Left colon (tissue), 2 donors: ENCODE results near the gene COX6A1. TPM values are rescaled to one million over a fixed set of nuclear protein-coding genes. Genes with fewer than 3 reads are reported as not detected.
A peak's percentile ranks its signal among the peaks of the same experiment; 100 is the strongest.

ENCODE experiments used
- ATAC-seq: fragments of 200-7000 bp; cut with Tn5 transposase; one replicate; pipeline ENCODE4 v1.9.1; 2020; ENCODE audit warnings: mild to moderate bottlenecking, moderate library complexity
- DNase-seq, 2 donors: peaks; one replicate each; pipeline ENCODE4 v3.0.0-alpha.2; 2020
- intact Hi-C, 2 donors: fragments of 100-400 bp; cut with DNase I in 1 of 2; cut with micrococcal nuclease in 1 of 2; formaldehyde crosslinking; loops; one replicate each; pipeline versions ENCODE4 v1.11.2 to v1.14.0; 2022; cut with DNase I, micrococcal nuclease
- long read RNA-seq: library from polyadenylated mRNA; unstranded; transcript quantifications from one replicate; pipeline ENCODE4 v2.0.0, GENCODE V29; 2021
- total RNA-seq, 2 donors: library from RNA; stranded (reverse); fragmentation: NEBNext Ultra II Directional; extraction: Animal tissue kit (Norgen Biotek cat#: 25700); gene quantifications; one replicate each; pipeline ENCODE4 v1.2.1, GENCODE V29; 2021
- donor health status: DM: no; HTN: no; CAD: no.
- donor health status: DM: yes; HTN: yes; CAD: no.

COX6A1 gene
- total RNA-seq, result 1,000 to 10,000 TPM in 1 of 2 donors, 100 to 1,000 TPM in 1; 936 to 1,140 TPM
- long read RNA-seq, transcript COX6A1-201 (3 exons, 572 nt), result major isoform, 432 of 436 reads
- long read RNA-seq, partial matches to known transcripts, result 2 of 436 reads
- long read RNA-seq, other reads (novel, unspliced or antisense), result 0 of 436 reads

DNA sequence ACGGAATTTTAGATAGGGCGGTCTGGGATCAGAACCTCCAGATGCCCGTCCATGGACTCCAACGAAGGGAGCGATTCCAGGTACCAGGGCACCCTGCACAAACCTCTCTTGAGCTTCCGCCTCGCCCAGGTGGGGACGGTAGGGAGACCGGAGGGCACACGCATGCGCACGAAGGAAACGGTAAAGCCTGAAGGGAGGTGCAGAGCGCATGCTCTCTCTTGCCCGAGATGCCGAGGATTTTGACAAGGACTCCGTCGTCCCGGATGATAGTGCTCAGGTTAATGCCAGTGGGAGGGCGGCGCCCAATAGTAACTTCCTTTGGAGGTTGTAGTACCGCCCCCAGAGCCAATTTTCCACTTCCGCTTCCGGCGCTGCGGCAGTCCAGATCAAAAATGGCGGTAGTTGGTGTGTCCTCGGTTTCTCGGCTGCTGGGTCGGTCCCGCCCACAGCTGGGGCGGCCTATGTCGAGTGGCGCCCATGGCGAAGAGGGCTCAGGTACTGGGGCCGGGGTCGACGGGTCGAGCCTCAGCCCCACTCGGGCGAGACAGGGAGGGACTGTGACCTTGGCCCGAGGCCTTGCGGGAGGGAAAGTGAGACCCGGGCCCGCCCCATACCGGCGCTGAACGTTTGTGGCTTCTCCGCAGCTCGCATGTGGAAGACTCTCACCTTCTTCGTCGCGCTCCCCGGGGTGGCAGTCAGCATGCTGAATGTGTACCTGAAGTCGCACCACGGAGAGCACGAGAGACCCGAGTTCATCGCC, at the start of gene COX6A1:
TSS of gene COX6A1 (plus strand) at position 379 of the 760 bp plus-strand sequence. CDS start at position 393, 14 bp downstream.
- DNase-seq (peak; percentile 97 to 99), ATAC-seq (peak; percentile 95)
- intact Hi-C loops, result no loop called here

DNA sequence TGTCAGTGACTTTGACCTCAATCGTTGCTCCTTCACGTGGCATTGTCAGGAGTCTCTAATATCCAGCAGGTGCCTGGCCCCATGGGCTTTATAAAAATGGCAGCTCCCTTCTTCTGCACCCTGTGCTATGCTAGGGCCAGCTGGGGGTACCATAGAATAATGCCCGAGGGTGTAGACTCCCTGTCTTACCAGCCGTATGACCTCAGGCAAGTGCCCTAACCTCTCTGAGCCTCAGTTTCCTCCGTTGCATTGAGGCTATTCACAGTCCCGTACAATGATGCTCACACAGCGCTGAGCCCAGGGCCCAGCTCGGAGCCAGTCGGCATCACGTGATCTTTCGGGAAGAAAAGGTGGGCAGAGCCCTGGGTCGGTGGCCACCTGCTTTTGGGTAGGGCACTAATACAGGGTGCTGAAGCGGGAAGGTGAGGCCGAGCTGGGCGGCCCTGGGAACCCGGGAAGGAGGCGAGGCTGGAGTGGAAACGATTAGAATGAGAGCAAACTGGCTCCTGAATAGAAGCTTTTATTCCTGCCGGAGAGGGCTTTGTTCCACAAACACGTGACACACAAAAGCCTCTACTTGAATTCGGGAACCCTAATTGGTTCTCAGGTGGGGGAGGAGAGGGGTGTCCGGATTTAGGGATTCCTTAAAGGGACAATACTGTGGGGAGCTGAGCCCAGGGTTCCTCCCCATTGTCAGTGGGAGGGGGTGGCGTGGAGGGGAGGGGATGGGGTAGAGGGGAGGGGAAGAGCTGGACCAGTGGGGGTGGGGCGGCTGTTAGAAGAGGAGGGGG, 49.0 kb upstream of the COX6A1 start:
- ATAC-seq (peak; percentile 59), DNase-seq (no peak)
- intact Hi-C loops, result no loop called here

DNA sequence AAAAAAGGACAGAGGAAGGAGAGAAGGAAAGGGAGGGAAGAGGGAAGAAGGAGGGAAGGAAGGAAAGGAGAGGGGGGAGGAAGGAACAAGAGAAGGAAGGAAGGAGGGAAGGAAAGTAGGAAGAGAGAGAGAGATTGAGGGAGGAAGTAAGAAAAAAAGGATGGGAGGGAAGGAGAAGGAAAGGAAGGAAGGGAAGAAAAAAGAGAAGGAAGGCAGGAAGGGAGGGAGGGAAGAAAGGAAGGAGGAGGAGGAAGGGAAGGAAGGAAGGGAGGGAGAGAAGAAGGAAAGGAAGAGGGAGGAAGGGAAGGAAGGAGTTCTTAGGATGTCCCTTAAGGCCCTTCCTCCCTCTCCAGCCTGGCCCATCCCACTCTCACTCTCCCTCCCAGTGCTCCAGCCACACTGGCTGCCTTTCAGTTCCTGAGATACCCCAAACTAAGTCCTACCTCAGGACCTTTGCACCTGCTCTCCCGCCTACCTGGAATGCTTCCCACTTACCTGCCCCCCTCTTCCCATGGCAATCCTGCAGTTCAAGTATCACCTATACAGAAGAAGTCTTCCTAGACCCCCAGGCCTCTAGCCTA, 47.3 kb upstream of the COX6A1 start:
- intact Hi-C loops, result no loop called here
- ATAC-seq (no peak), DNase-seq (no peak)

DNA sequence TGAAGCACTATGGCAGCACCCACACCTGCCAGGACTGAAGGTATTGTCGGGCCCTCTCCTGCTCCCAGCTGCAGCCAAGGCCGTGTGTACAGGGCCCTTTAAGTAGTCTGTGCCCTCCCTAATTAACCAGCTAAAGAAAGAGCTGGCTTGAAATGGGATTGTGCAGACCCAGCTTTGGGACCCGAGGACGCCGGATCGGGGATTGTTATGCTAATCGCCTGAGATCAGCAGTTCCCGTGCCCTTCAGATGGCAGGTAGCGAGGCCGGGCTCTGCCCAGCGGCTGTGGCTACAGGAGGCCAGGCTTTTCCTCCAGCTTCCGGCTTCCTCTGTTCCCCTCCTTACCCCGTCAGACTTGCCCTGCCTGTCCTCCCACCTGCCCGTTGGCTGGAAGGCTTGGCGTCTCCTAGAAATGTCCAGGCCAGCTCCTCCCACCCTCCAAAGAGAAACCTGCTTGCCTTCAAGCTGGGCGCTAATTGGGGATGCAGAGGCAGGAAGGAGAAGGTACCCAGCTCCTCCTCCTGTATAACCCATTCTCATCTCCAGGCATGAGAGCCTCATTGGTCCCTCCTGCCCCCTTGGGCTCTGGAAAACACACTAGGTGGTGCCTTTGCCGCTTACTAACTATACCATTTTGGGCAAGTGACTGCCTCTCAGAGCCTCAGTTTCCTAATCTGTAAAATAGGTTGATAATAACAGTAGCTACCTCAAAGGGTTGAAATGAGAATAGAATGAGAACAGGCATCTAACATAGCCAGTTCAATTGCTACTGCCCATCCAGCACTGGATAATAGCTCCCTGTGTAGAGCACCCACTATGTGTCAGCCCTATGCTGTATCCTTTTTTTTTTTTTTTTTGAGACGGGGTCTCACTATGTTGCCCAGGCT, 43.2 kb upstream of the COX6A1 start:
- intact Hi-C loops, result no loop called here
- ATAC-seq, result peak; percentile 98
- DNase-seq, result peak; percentile 66 to 80

DNA sequence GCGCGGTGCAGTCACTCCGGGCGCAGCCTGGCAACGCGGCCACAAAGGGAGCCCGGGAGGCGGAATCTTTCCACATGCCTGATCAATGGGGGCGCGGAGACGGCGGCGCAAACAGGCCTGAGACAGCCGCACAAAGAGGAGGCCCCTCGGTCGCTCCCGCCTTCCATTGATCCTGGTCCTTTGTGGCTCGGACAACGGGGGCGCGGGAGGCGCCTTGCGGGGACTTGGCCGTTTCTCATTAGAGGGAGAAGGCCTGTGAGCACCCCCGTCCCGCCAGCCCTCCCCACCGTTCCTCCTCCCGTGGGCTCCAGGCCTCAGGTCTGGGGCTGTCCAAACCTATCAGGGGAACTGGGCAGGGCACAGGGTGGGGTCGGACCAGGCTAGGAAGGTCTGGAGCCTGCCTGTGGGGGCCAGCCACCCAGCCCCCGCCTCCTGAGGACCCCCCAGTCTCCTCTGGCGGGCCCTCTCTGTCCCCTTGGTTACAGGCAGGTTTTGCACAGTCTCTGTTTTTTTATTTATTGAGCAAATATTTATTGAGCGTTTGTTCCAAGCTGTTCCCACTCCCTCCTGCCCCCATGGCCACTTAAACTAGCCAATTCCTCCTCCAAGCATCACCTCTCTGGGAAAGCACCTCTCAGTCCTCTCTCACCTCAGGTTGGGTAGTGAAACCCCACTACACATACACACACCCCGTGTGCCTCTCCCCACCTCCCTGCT, 39.9 kb upstream of the COX6A1 start:
- no peak for DNase-seq
- intact Hi-C loops, result no loop called here
- ATAC-seq, result no peak

DNA sequence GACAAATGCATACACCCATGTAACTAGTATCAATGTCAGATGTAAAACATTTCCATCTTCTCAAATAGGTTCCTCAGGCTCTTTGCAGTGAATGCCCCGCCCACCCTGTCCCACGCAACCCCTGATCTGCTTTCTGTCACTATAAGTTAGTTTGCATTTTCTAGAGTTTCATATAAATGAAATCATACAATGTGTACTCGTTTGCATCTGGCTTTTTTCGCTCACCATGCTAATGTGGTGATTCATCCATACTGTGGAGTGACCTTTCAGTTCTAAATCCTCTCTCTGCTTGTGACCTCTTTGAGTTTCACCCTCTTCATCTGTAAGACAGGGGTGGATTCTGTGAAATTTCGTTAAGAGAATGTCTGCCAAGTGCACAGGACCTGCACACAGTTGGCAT, 38.4 kb upstream of the COX6A1 start:
- intact Hi-C loops, result no loop called here
- ATAC-seq (no peak), DNase-seq (no peak)

DNA sequence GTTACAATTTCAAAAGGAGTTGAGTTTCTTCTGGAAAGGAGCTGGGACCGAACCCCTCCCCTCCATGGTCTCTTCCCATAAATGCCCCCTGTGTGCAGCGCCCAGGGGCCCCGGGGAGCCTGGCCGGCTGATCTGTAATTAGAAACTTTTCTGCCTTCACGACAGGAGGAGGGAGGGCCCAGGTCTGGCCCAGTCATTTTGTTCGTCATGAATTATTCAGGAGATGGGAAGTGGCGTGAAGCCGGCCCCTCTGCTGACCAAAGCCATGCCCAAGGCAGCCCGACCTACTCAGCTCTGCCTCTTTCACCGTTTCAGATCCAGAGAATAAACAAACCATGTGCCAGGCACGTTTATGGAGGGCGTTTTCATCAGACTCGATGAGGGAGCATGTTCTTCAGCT, 35.7 kb upstream of the COX6A1 start:
- intact Hi-C loops, result no loop called here
- ATAC-seq (no peak), DNase-seq (no peak)

DNA sequence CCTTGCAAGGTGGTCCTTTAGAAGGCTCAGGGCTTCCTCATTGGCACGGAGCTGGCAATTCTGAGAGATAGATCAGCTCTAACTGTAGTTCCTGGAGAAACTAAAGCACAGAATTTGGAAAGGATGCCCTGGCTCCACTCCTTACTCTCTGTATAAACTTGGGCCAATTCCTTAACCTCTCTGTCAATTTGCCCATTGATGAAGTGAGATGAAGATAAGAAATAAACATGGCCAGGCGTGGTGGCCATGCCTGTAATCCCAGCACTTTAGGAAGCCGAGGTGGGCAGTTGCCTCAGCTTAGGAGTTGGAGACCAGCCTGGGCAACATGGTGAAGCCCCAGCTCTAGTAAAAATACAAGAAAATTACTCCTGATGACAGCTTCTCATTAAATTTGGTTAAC, 34.0 kb upstream of the COX6A1 start:
- intact Hi-C loops, result no loop called here
- ATAC-seq (no peak), DNase-seq (no peak)

DNA sequence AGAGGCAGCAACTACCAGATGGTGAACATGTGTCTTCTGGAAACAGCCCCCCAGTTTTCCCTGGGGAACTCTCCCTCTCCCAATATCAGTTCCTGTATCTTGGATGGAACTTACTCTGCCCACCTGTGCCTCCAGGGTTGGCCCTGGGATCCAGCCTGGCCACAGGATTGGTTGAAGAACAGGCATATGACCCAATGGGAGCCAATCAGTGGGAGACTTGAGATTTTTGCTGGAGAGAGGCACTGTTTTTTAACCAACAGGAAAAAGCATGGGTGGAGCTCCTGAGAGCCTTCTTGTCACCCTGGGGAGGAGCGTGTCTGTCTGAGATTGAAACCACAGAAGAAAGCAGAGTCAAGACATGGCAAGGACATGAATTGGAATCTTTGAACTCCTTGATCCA, 33.6 kb upstream of the COX6A1 start:
- intact Hi-C loops, result no loop called here
- ATAC-seq (no peak), DNase-seq (no peak)

DNA sequence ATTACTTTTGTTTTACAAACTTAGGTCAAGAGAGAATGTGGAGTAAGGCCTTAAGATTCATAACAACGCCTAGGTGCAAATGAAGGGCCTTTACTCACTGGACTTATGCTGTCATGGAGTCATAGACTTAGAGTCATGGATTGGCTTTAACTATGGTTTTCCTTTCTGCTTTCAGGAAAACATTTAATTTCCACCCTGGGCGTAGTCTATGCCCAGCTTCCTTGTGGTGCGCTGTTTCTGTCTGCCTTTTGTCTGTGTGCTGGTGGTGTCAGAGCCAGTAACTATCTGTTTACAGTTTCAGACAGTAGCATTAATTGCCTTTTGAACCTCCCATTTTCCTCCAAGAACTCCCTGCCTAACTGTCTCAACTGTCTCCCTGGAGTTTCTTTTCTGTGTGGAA, 31.8 kb upstream of the COX6A1 start:
- DNase-seq, result no peak
- intact Hi-C loops, result no loop called here
- ATAC-seq, result peak; percentile 95

DNA sequence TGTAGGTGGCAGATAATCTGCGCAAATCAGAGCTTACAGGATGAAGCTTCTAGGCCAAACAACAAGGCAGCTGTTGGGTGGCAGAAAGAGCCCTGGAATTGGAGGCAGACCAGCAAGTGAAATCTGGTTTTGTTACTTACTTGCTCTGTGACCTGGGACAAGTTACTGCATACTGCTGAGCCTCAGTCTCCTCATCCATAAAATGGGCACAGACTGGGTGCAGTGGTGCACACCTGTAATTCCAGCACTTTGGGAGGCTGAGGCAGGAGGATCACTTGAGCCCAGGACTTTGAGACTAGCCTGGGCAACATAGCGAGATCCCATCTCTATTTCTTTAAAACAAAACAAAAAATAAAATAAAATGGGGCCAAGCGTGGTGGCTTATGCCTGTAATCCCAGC, 31.4 kb upstream of the COX6A1 start:
- DNase-seq (no peak), ATAC-seq (peak; percentile 12)
- intact Hi-C loops, result no loop called here

DNA sequence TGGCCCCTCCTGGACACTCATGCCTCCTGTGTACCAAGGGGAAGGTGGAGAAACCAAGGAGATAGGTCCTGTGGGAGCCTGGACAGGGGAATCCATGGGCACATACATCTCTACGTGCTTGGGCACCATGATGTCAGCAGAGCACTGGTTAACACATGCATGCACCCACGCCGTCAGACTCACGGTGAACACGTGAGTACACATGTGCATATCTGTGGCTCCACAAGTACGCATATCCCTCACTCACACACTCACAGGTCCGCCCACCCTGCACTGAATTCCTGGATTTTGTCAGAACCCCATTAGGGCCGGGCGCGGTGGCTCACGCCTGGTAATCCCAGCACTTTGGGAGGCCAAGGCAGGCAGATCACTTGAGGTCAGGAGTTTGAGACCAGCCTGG, 29.1 kb upstream of the COX6A1 start:
- DNase-seq, result no peak
- ATAC-seq, result no peak
- intact Hi-C loops, result no loop called here

DNA sequence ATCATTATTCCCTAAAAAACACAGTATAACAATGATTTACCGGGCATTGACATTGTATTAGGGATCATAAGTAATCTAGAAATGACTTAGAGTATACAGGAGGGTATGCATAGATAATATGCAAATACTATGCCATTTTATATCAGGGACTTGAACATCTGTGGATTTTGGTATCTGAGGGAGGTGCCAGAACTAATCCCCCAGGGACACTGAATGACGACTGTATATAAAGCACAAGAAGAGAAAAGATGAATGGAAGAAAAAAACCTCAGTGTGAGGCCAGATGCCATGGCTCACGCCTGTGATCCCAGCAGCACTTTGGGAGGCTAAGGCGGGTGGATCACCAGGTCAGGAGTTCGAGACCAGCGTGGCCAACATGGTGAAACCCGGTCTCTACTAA, 25.5 kb upstream of the COX6A1 start:
- DNase-seq (no peak), ATAC-seq (no peak)
- intact Hi-C loops, result no loop called here

DNA sequence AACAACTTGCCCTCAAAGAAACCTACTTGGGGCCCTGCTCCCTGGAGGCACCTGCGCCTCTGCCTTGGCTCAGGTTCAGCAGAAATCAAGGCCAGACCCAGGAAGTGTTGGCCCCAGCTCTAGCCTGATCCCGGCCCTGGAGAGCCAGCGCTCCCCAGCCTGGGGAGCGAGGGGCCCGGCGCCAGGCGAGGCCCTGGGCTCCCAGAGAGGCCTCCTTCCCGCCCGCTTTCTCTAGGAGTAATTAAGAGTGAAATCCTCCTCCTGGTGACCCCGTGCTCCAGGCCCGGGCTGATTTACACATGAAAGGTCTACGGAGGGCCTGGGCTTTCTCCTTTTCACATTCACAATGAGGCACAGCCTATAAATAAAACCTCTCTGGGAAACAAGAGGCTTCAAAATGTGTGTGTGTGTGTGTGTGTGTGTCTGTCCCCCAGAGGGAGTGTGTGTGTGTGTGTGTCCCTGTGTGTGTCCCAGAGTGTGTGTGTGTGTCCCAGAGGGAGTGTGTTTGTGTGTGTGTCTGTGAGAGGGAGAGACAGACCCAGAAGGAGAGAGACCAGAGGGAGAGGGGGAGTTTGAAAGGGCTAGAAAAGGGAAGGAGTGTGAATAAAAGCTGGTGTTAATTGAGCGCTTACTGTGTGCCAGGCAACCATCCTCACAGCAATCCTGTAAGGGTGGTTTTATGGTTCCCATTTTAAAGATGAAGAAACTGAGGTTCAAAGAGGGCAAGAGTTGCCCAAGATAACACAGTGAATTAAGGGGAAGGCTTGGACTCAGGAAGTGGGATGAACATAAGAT, 23.8 kb upstream of the COX6A1 start:
- intact Hi-C loops, result no loop called here
- ATAC-seq, result peak; percentile 98
- DNase-seq, result peak; percentile 32 to 48

DNA sequence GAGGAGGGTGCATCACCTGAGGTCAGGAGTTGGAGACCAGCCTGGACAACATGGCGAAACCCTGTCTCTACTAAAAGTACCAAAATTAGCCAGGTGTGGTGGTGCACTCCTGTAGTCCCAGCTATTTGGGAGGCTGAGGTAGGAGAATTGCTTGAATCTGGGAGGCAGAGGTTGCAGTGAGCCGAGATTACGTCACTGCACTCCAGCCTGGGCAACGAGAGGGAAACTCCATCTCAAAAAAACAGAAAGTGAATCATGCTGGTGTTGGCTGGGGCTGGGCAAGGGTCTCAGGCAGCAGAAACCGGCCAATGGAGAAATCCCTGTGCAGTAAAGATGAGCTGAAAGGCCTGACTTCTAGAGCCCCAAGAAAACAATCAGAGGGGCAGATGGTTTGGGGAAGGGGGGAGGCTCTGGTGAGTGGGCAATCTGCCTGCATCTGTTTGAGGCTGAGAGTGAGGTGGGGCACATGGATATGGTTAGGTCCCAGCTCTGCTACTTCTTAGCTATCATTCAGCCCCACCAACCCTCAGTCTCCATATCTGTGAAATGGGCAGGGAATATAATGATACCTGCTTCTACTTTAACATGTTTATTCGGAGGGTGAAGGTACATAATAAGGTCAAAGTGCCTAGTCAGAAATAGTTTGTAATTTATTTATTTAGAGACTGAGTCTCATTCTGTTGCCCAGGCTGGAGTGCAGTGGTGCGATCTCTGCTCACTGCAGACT, 21.3 kb upstream of the COX6A1 start:
- DNase-seq, result no peak
- no peak for ATAC-seq
- intact Hi-C loops, result no loop called here

DNA sequence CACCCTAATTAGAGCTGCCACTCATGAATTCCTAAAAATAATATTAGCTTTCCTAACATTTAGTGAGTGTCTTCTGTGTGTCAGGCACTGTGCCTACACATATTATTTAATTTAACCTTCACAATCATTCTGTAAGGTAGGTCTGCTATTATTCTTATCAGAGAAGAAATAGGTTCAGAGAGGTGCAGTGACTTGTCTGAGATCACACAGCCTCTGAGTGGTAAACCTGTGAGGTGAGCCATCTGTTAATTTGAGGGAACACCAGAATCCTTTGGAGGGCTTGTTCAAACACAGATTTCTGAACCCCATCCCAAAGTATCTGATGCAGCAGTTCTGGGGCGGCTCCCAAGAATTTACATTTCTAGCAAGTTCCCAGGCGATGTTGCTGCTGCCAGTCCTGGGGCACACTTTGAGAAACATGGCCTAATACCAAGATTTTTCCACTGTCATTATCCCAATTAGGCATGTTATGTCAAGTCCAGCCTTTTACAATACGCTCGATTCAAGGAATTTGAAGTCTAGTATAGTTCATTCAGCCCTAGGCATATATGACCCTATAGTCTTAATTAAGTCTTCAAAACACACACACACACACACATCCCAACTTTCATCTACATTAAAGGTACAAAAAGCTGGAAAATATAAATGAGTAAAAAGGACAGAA, 19.9 kb upstream of the COX6A1 start:
- intact Hi-C loops, result no loop called here
- ATAC-seq (no peak), DNase-seq (no peak)
